Upper lobe of right lung (tissue), 1 donor: ENCODE measurements around the gene ZNF80. TPM values are rescaled to one million over a fixed set of nuclear protein-coding genes. Genes with fewer than 3 reads are reported as not detected.

ENCODE experiments used
- ATAC-seq: fragments of 200-7000 bp; cut with Tn5 transposase; one replicate; pipeline ENCODE4 v1.9.1; 2020; ENCODE audit warnings: mild to moderate bottlenecking, moderate library complexity
- DNase-seq: peaks from one replicate; pipeline ENCODE4 v3.0.0-alpha.2; 2020
- H3K27ac ChIP-seq: fragments of 200-600 bp; one replicate; pipeline ENCODE4 v1.8.0; 2022
- H3K27me3 ChIP-seq: fragments of 200-600 bp; one replicate; pipeline ENCODE4 v1.8.0; 2022; ENCODE audit warnings: mild to moderate bottlenecking
- H3K36me3 ChIP-seq: fragments of 200-600 bp; one replicate; pipeline ENCODE4 v1.8.0; 2022
- H3K4me1 ChIP-seq: fragments of 200-600 bp; one replicate; pipeline ENCODE4 v1.8.0; 2022
- H3K4me3 ChIP-seq: fragments of 200-600 bp; one replicate; pipeline ENCODE4 v1.8.0; 2022; ENCODE audit warnings: mild to moderate bottlenecking
- H3K9me3 ChIP-seq: fragments of 200-600 bp; one replicate; pipeline ENCODE4 v1.8.0; 2022
- CTCF ChIP-seq: fragments of 200-600 bp; IDR thresholded peaks from one replicate; pipeline ENCODE4 v1.8.0; 2022; ENCODE audit warnings: antibody characterized with exemption
- intact Hi-C: fragments of 100-400 bp; cut with DNase I; formaldehyde crosslinking; loops from one replicate; pipeline ENCODE4 v1.11.0; 2022
- total RNA-seq: library from RNA; stranded (reverse); fragmentation: NEBNext Ultra II Directional; extraction: Animal tissue kit (Norgen Biotek cat#: 25700); gene quantifications from one replicate; pipeline ENCODE4 v1.2.1, GENCODE V29; 2021
- donor health status: DM: no; HTN: yes; CAD: no; lungs with severe emphysema.

Gene ZNF80
- total RNA-seq, 1 donor from 2014 or later, result not detected

GRCh38 chr3:114213627-114214541 lies 23.5 kb downstream of the ZNF80 start:
- DNase-seq, result no peak
- H3K36me3 ChIP-seq, result no peaks in the 10 kb centered on the region
- H3K4me3 ChIP-seq, result peak overlapping the region; percentile 30
- peaks cover 11% of the 10 kb centered on the region for H3K4me1 ChIP-seq
- no peak for TF ChIP-seq CTCF
- peak overlapping the region; percentile 71 for H3K27ac ChIP-seq
- ATAC-seq, result peak; percentile 56
- no peaks in the 10 kb centered on the region for H3K9me3 ChIP-seq
- H3K27me3 ChIP-seq, result peaks cover 4% of the 10 kb centered on the region
- intact Hi-C loops, result no loop called here

GRCh38 chr3:114213292-114213626 lies 24.1 kb downstream of the ZNF80 start:
- DNase-seq, result no peak
- peak overlapping the region; percentile 30 for H3K4me3 ChIP-seq
- peak overlapping the region; percentile 71 for H3K27ac ChIP-seq
- no peak for TF ChIP-seq CTCF
- H3K4me1 ChIP-seq, result peaks cover 11% of the 10 kb centered on the region
- H3K27me3 ChIP-seq, result peaks cover 4% of the 10 kb centered on the region
- intact Hi-C loops, result no loop called here
- no peaks in the 10 kb centered on the region for H3K36me3 ChIP-seq
- H3K9me3 ChIP-seq, result no peaks in the 10 kb centered on the region
- ATAC-seq, result no peak

GRCh38 chr3:114212646-114213045 lies 24.7 kb downstream of the ZNF80 start:
- DNase-seq, result no peak
- Histone ChIP-seq H3K36me3 (no peaks in the 10 kb centered on the region), H3K9me3 (no peaks in the 10 kb centered on the region), H3K4me3 (no peak overlapping the region), H3K27ac (no peak overlapping the region), H3K27me3 (peaks cover 4% of the 10 kb centered on the region), H3K4me1 (peaks cover 11% of the 10 kb centered on the region)
- ATAC-seq, result no peak
- intact Hi-C loops, result no loop called here
- TF ChIP-seq CTCF, result no peak

GRCh38 chr3:114207768-114208167 lies 29.6 kb downstream of the ZNF80 start:
- Histone ChIP-seq H3K9me3 (no peaks in the 10 kb centered on the region), H3K27me3 (no peaks in the 10 kb centered on the region), H3K27ac (no peak overlapping the region), H3K4me3 (no peak overlapping the region), H3K36me3 (no peaks in the 10 kb centered on the region), H3K4me1 (peaks cover 2% of the 10 kb centered on the region)
- intact Hi-C loops, result no loop called here
- ATAC-seq (no peak), DNase-seq (no peak)
- no peak for TF ChIP-seq CTCF

GRCh38 chr3:114206342-114206741 lies 31.0 kb downstream of the ZNF80 start:
- no peaks in the 10 kb centered on the region for H3K36me3 ChIP-seq
- TF ChIP-seq CTCF, result no peak
- H3K27ac ChIP-seq, result no peak overlapping the region
- H3K4me1 ChIP-seq, result no peaks in the 10 kb centered on the region
- DNase-seq, result no peak
- no peaks in the 10 kb centered on the region for H3K9me3 ChIP-seq
- H3K4me3 ChIP-seq, result no peak overlapping the region
- intact Hi-C loops, result no loop called here
- no peak for ATAC-seq
- no peaks in the 10 kb centered on the region for H3K27me3 ChIP-seq
